GM19023 (cell line): ENCODE measurements around the gene TMSB4X.

Experiments used
- ATAC-seq: cut with Tn5 transposase; IDR thresholded peaks from one replicate; pipeline ENCODE4 v1.9.1; 2021; ENCODE audit warnings: mild to moderate bottlenecking, moderate library complexity; ENCODE audit not compliant: unreplicated experiment

The TMSB4X gene

GRCh38 chrX:13022926-13023325 is 48.0 kb downstream of the TMSB4X start:
- no peak for ATAC-seq

GRCh38 chrX:13023567-13023966 is 48.7 kb downstream of the TMSB4X start:
- ATAC-seq: no peak

GRCh38 chrX:13023979-13024378 is 49.1 kb downstream of the TMSB4X start:
- no peak for ATAC-seq

- ATAC-seq: no peak
Observed at GRCh38 chrX:13024986-13025385, 50.1 kb downstream of the TMSB4X start.
